HG03460 (cell line): ENCODE measurements around the gene HDAC4.

Source experiments
- ATAC-seq: cut with Tn5 transposase; IDR thresholded peaks from one replicate; pipeline ENCODE4 v1.9.1; 2021; ENCODE audit not compliant: unreplicated experiment

Gene HDAC4

DNA sequence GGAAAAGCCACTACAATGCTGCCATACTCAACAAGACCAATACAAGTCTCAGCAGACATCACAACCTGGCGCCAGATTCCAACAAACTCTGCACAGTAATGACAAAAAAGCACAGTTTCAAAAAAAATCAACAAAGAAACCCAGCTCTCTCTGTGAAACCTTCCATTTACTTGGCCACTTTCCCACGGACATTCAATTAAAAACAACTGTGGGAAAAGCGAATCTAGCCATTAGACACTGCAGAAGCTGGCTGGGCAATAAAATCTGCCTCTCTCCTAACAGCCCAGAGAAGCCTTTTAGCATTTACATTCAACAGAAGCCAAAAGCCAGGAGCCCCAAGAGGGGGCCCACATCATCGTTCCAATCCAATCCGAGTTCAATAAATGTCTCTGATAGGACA, 128.9 kb downstream of the HDAC4 start:
- ATAC-seq: no peak

DNA sequence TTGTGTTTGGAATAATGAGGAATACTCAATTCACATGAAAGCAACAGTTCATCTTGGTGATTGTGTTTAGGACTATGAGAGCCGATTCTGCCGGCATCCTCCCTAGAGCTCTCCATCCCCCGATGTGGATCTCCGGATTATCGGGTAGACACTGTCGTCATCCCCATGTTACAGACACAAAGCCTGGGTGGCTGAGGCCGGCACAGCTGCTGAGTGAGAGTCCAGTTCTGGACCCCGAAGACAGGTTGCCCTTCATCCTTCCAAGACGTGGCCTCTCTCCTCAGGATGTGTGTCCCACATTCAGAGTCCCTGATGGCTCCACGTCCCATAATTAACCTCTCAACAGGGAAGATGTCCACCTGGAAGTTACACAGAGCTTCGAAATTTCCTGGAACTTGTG, 129.3 kb downstream of the HDAC4 start:
- no peak for ATAC-seq

DNA sequence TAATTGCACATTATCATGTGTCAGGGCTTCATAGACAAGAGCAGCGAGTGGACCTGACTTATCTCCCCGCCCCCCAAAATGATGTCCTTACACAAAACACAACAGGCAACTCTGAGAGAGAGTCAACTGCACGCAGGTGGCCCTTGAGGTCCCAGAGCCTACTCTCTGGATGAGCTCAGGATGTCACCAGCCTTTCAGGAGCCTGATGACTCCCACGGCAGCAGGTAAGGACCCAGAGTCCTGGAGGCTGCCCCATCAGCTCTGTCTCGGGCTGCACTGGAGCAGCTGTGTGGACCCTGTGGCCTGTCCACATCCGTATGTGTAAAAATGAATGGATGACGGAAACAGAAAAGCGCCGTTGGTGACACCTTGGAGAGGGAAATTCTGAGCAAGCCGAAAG, 130.9 kb downstream of the HDAC4 start:
- ATAC-seq: no peak

DNA sequence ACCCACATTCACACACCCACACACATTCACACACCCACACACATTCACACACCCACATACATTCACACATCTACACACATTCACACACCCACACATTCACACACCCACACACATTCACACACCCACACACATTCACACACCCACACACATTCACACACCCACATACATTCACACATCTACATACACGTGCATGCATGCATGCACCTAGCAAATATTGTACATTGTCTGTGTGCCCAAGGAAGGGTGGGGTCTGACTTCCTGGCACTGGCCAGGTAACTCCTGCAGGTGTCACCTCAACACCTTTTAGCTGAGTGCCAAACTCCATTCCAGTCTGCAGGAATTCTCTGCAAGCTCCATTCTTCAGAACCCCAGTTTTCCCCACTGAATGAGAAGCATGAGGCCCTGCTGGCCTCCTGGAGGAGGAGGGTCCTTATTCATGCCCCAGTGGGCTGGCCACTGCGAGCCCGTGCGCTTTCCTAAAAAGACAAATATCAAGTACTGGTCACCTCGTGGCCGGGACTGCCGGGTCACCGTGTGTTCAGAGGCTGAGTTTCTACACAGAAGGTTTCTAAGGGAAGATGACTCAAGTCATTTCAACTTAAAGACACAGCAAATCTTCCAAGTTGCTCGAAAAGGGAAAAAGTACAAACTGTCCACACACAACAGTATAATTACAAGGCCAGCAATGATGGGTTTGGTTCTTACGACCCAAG, 131.5 kb downstream of the HDAC4 start:
- ATAC-seq: no peak

- ATAC-seq: no peak
Observed at GRCh38 chr2:239268549-239268948, 132.3 kb downstream of the HDAC4 start.

GRCh38 chr2:239268082-239268481, 132.7 kb downstream of the HDAC4 start:
- ATAC-seq: no peak

- ATAC-seq: peak; percentile 92
Observed at GRCh38 chr2:239267288-239267951, 133.4 kb downstream of the HDAC4 start.

DNA sequence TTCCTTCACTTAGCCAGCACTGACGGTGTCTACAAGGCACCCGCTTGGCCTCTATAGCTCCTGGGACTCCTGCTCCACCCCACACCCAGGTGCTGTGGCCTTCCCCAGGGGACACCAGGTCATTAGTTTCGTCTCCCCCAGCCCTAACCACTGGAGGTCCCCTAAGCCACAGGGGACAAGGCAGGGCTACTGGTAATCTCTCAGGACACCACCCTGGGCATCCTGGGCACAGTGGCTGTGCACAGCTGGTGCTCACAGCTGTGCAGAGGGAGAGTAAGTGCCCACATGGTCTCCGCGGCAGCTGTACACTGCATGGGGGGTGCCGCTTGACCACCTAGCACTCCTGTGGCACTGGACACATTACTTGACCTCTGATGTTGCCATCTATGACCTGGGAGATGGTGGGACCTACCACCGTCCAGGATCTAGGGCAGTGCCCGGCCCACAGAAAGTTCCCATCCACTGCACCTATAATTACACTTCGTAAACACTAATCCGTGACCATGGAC, 134.0 kb downstream of the HDAC4 start:
- peak; percentile 19 for ATAC-seq

DNA sequence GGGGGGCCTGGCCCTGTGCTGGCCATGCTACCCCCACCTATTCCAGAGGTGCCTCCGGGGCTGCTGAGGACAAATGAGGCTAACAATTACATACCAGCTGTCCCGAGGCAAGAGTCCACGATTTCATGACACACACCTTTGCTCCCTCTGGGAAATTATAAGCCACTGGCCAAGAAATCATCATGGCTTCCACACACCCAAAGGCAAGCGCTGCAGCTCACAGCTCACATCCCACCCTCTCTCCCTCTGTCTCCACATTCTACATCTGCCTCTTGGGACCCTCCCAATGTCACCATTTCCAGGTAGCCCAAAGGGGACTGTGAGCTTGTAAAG, 134.4 kb downstream of the HDAC4 start:
- no peak for ATAC-seq

GRCh38 chr2:239265681-239266433, 135.0 kb downstream of the HDAC4 start:
- ATAC-seq: no peak

DNA sequence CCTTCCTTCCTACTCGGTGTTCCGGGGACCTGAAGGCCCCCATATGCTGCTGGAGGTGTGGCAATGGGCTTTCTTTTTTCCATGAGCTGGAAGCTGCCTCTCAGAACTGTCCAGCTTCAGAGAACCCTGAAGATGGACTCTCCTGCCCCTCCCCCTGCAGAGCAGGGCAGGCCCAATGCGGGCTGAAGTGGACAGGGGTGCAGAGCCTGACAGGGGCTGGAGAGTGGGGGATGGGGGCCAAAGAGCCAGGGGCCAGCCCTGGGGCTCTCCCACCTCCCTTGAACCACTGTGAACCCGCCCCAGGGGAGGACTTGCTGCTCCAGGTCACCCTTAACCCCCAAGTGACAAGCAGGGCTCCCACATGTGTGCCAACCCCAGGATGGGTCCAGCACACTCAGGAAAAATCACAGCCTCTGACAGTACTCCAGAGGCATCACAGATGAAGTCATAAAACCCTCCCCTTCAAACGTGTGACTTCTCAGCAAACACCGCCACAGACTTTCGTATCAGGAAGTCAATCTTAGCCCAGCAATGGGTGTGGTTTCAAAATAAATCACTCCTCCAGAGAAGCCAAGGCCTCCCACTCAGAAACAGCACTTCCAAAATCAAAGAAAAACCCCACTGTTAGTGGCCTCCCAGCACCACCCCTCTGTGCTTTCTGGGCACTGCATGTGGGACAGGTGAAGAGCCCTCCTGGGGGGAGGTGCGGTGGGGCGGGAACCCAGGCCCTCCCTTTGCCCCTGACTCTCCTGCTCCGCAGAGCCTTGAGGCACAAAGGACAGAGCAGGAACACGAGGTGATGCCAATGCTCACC, 135.8 kb downstream of the HDAC4 start:
- ATAC-seq: peak; percentile 33

DNA sequence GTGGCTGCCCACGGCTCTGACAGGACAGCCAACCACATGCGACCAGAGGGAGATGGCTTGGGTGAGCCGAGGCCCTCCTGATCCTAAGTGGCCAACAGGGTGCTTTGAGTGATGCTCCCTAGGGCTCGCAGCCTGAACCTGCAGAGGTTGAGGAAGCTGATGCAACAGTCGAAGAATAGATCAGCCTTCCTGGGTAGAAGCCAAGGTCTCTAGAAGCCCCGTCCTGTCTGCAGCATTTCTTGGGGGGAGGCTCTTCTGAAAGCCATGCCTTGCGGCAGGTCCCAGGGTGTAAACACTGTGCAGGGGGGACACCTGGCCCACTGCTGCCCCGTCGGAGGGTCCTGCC, 136.4 kb downstream of the HDAC4 start:
- no peak for ATAC-seq

DNA sequence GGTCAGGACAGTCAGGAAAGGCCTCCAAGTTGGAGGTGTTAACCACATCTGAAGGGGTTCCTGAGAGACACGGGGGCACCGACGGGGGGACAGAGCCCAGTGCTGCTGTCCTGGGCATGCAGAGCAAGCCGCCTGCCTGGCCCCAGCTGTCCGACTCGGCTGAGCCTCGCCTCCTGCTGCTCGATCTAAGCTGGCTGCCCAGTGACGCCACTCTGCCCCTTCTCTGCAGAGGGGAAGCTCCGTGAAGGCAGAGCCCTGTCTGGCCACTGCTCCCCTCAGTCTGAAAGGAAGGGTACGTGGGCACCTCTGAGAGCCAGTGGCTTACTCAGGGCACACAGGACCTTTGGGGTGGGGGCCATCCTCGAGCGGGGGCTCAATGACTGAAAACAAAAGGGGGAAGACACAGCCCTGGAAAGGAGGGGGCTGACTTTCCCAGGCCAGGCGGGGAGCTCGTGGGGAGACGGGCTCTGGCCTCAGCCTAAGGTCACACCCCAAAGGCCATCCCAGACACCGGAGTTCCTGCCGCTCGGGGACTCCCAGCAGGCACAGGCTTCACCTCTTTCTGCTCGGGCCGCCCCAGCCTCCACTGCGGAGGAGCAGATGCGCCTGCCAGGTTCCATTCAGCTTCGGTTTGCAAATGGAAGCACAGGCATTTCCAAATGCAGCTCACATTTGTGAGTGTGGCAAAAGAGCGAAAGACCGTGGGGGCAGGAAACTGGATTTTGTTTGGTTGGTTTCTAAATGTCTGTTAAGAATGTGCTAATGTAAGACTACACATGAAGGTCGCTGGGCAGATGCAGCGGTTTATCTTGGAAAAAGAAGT, 136.9 kb downstream of the HDAC4 start:
- ATAC-seq: no peak

GRCh38 chr2:239263231-239263630, 137.6 kb downstream of the HDAC4 start:
- no peak for ATAC-seq

GRCh38 chr2:239262484-239263230, 138.2 kb downstream of the HDAC4 start:
- ATAC-seq: no peak

GRCh38 chr2:239261796-239262483, 138.9 kb downstream of the HDAC4 start:
- ATAC-seq: no peak

GRCh38 chr2:239261356-239261755, 139.5 kb downstream of the HDAC4 start:
- ATAC-seq: no peak

DNA sequence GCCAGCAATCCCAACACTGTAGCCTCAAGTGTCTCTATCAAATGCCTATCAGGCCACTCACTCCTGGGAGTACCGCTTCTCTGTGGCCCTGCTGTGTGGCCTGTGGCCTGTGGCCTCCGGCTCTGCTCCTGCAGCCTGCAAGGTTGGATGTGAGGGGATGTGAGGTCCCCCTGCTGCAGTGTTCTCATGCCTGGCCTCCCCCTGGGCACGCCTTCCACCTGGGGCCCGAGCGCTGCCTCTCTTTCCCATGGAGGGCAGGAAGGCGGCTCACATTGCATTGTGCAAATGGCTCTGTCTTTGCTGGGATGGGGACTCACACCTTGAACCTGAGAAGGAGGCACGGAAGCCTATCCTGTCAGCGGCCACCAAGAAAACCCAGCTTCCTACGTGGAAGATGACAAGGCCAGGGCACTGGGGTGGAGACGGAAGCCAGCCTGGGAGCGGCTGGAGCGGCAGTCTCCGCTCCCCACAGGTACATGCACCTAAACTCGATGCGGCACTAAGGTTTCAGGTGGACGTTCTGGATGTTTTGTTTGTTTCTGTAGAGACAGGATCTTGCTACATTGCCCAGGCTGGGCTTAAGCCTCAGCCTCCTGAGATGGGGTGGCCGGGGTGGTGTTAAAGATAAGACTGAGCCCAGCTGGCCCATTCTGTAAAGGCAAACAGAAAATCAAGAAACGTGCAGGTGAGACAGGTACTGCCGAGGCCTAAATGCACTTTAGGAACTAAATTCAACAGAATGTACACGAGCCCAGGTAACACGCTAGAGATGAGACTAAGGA, 140.1 kb downstream of the HDAC4 start:
- no peak for ATAC-seq
